K562 (cell line): ENCODE results near the gene PRKCSH. TPM values are rescaled to one million over a fixed set of nuclear protein-coding genes. Genes with fewer than 3 reads are reported as not detected.

ENCODE experiments used
- BRD9 ChIP-seq: fragments of 450-650 bp; IDR thresholded peaks from 2 replicates; pipeline ENCODE4 v1.6.1; 2018; ENCODE audit warnings: low read depth; ENCODE audit not compliant: partially characterized antibody
- DEAF1 ChIP-seq: fragments of 450-650 bp; formaldehyde crosslinking; IDR thresholded peaks from 2 replicates; pipeline ENCODE4 v1.4.0; 2020; ENCODE audit warnings: mild to moderate bottlenecking, moderate library complexity
- HMG20A ChIP-seq: fragments of 450-650 bp; formaldehyde crosslinking; conservative IDR thresholded peaks from 2 replicates; pipeline ENCODE4 v1.4.0; 2020; ENCODE audit warnings: mild to moderate bottlenecking, mixed read lengths
- KLF1 ChIP-seq: fragments of 450-650 bp; IDR thresholded peaks from 2 replicates; pipeline ENCODE4 v1.6.1; 2016; ENCODE audit warnings: missing genetic modification characterization, missing compliant biosample characterization
- MYNN ChIP-seq, 2 experiments: sonication (generic); formaldehyde crosslinking in 1 of 2; IDR thresholded peaks; 2 replicates each; pipeline versions ENCODE4 v1.5.0 to v1.6.1; 2016 to 2020; ENCODE audit warnings: antibody characterized with exemption in 1 of 2, missing genetic modification reagents in 1 of 2
- NR1H2 ChIP-seq: sonication (generic); formaldehyde crosslinking; IDR thresholded peaks from 2 replicates; pipeline ENCODE4 v1.4.0; 2020; ENCODE audit warnings: mild to moderate bottlenecking, missing genetic modification reagents
- PBX2 ChIP-seq, 2 experiments: IDR thresholded peaks in 1 of 2; conservative IDR thresholded peaks in 1 of 2; 2 replicates each; pipeline ENCODE4 v1.6.1; 2016; ENCODE audit warnings: low read depth in 2 of 2, mild to moderate bottlenecking in 1 of 2, missing compliant biosample characterization in 1 of 2, missing genetic modification characterization in 1 of 2, moderate library complexity in 1 of 2
- SMARCC2 ChIP-seq: fragments of 450-650 bp; IDR thresholded peaks from 2 replicates; pipeline ENCODE4 v1.6.1; 2017; ENCODE audit warnings: antibody characterized with exemption, moderate library complexity, mild to moderate bottlenecking, low read depth
- ZBTB40 ChIP-seq, 2 experiments: fragments of 450-650 bp in 1 of 2; sonication (generic) in 1 of 2; formaldehyde crosslinking in 1 of 2; IDR thresholded peaks; 2 replicates each; pipeline versions ENCODE4 v1.7.1 to v1.9.0; 2016 to 2022; ENCODE audit warnings: inconsistent platforms in 1 of 2, mild to moderate bottlenecking in 1 of 2, missing genetic modification reagents in 1 of 2
- ZNF12 ChIP-seq: sonication (generic); formaldehyde crosslinking; IDR thresholded peaks from 2 replicates; pipeline ENCODE4 v1.4.0; 2020; ENCODE audit warnings: mild to moderate bottlenecking, missing genetic modification reagents
- polyA plus RNA-seq, 8 experiments: library from polyadenylated mRNA; depleted of rRNA in 4 of 8; stranded (reverse) in 5 of 8; unstranded in 3 of 8; fragments of >200 nt; fragmentation: Nextera tagmentation in 2 of 8; fragmentation: Illumina TruSeq in 1 of 8; extraction: Ambion mirVana in 2 of 8; extraction: Trizol in 1 of 8; gene quantifications; 2 replicates each; pipeline versions ENCODE4 v1.2.1 to v1.2.3, GENCODE V29; 2011 to 2014; ENCODE audit warnings: inconsistent platforms in 1 of 8, missing spikeins in 1 of 8
- total RNA-seq, 7 experiments: library from RNA; depleted of rRNA in 6 of 7; stranded (reverse); fragments of >200 nt in 6 of 7; fragmentation: Illumina TruSeq in 2 of 7; extraction: Trizol in 2 of 7; gene quantifications; 2 replicates each; pipeline versions ENCODE4 v1.2.1 to v1.2.3, GENCODE V29; 2011 to 2021; ENCODE audit warnings: low replicate concordance in 1 of 7
- TF ChIP-seq, protein P1 (sequence below): fragments of 250-450 bp; sonication (Bioruptor Pico); IDR thresholded peaks from 2 replicates; pipeline ENCODE4 v1.6.1; 2021; ENCODE audit warnings: mild to moderate bottlenecking

Gene PRKCSH
- total and polyA plus RNA-seq, 9 of the 15 experiments (the other 6 are each of a cell fraction or from before 2014, with no cell fraction given), result 2.3 to 297 (median 48.1) TPM

DNA sequence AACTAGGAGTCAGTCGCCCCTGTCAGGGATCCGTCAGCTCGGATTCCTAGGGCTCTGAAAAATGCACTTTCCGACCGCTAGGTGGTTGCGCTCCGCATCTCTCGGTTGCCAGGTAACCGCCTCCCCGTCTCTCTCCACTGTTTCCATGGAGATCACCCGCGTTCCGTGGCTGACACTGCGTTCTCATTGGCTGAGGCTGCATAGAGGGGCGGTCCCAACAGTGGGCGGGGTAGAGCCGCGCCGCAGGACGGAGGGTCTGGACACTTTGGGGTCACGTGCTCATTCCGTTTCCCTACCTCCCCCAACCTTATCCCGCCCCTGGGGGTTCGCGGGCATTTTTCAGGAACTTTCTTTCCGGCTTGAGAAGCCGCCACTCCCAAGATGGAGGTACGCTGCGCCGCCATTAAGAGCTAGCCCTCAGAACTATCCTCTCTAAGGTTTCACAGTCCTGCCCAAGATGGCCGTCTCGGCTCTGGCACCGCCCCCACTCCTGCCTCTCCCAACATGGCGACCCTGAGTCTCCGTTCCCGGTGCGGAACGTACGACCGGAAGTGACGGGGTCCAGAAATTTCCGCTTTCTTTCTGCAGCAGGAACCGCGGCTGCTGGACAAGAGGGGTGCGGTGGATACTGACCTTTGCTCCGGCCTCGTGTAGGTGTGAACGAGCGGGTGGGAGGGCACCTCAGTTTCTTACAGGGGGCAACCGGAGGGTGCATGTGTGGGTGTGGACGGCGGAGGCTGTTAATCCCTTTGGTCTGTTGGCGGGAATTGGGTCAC lies at the start of gene PRKCSH, which contains the start of gene ODAD3 (continued):
- peak; percentile 99 for TF ChIP-seq ZBTB40 (IDR thresholded peaks at IDR 0.05)
- no peak for TF ChIP-seq ZBTB40 (CRISPR knock-in tag; IDR thresholded peaks at IDR 0.05)
- no peak for TF ChIP-seq DEAF1
- peak; percentile 94 for TF ChIP-seq MYNN (IDR thresholded peaks at IDR 0.05)
- no peak for TF ChIP-seq MYNN (CRISPR knock-in tag; IDR thresholded peaks at IDR 0.05)
- no peak for TF ChIP-seq HMG20A
- TF ChIP-seq PBX2 (CRISPR knock-in tag; IDR thresholded peaks at IDR 0.05; ENCODE audit: low read depth), result no peak
- TF ChIP-seq PBX2 (tag; conservative IDR thresholded peaks at IDR 0.05; ENCODE audit: low read depth), result peak; percentile 84
- no peak for TF ChIP-seq BRD9
- no peak for TF ChIP-seq NR1H2
- no peak for TF ChIP-seq ZNF12 (CRISPR knock-in tag)
- TF ChIP-seq SMARCC2, result no peak
- peak; percentile 57 for TF ChIP-seq KLF1
- TF ChIP-seq, protein P1, sequence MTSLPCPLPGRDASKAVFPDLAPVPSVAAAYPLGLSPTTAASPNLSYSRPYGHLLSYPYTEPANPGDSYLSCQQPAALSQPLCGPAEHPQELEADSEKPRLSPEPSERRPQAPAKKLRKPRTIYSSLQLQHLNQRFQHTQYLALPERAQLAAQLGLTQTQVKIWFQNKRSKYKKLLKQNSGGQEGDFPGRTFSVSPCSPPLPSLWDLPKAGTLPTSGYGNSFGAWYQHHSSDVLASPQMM (CRISPR knock-in tag), result no peak
